DOHH2 (cell line): Measurements from ENCODE around the gene SIK3.

Experiments used
- H3F3A ChIP-seq: fragments of 200-600 bp; sonication (generic), shearing (Covaris generic); 2 replicates; pipeline ENCODE4 v1.6.0; 2016; ENCODE audit warnings: antibody characterized with exemption, mild to moderate bottlenecking; ENCODE audit not compliant: control insufficient read depth, insufficient read depth
- H3K27ac ChIP-seq: fragments of 200-600 bp; sonication (generic); 2 replicates; pipeline ENCODE4 v1.5.1; 2014; ENCODE audit warnings: low read depth, mild to moderate bottlenecking, low read length, moderate library complexity
- H3K27me3 ChIP-seq: fragments of 200-600 bp; sonication (generic); 2 replicates; pipeline ENCODE4 v1.6.1; 2014; ENCODE audit warnings: mild to moderate bottlenecking, low read length, mixed read lengths; ENCODE audit not compliant: control insufficient read depth
- H3K36me3 ChIP-seq: fragments of 200-600 bp; sonication (generic); 2 replicates; pipeline ENCODE4 v1.6.1; 2014; ENCODE audit warnings: mild to moderate bottlenecking, low read length, moderate library complexity, mixed read lengths; ENCODE audit not compliant: control insufficient read depth
- H3K4me1 ChIP-seq: fragments of 200-600 bp; sonication (generic); 2 replicates; pipeline ENCODE4 v1.6.1; 2014; ENCODE audit warnings: mild to moderate bottlenecking, low read length, mixed read lengths; ENCODE audit not compliant: control insufficient read depth
- H3K4me2 ChIP-seq: fragments of 200-600 bp; sonication (generic); 2 replicates; pipeline ENCODE4 v1.6.0; 2014; ENCODE audit warnings: mild to moderate bottlenecking, low read length, moderate library complexity
- H3K4me3 ChIP-seq: fragments of 200-600 bp; sonication (generic); 2 replicates; pipeline ENCODE4 v1.5.1; 2014; ENCODE audit warnings: mild to moderate bottlenecking, low read length, mixed read lengths
- H3K79me2 ChIP-seq: fragments of 200-600 bp; sonication (generic); 2 replicates; pipeline ENCODE4 v1.6.1; 2014; ENCODE audit warnings: mild to moderate bottlenecking, low read length, mixed read lengths; ENCODE audit not compliant: control insufficient read depth
- H3K9me2 ChIP-seq: fragments of 200-600 bp; sonication (generic); replicated peaks from 2 replicates; pipeline ENCODE4 v1.6.1; 2014; ENCODE audit warnings: mild to moderate bottlenecking, low read length, mixed read lengths; ENCODE audit not compliant: control insufficient read depth
- H3K9me3 ChIP-seq: fragments of 200-600 bp; sonication (generic); 2 replicates; pipeline ENCODE4 v1.6.1; 2014; ENCODE audit warnings: antibody characterized with exemption, low read length, mixed read lengths; ENCODE audit not compliant: control insufficient read depth, insufficient read depth
- H4K20me1 ChIP-seq: fragments of 200-600 bp; sonication (generic); 2 replicates; pipeline ENCODE4 v1.6.0; 2014; ENCODE audit warnings: low read depth, mild to moderate bottlenecking, antibody characterized with exemption, low read length, moderate library complexity; ENCODE audit not compliant: control insufficient read depth, insufficient read depth
- CTCF ChIP-seq: fragments of 200-600 bp; sonication (generic); IDR thresholded peaks from one replicate; pipeline ENCODE4 v1.5.1; 2014; ENCODE audit warnings: antibody characterized with exemption, mild to moderate bottlenecking, low read depth, low read length; ENCODE audit not compliant: poor library complexity, severe bottlenecking
- EZH2phosphoT487 ChIP-seq: fragments of 200-600 bp; sonication (generic); IDR thresholded peaks from 2 replicates; pipeline ENCODE4 v1.6.1; 2017; ENCODE audit warnings: borderline replicate concordance, mild to moderate bottlenecking, antibody characterized with exemption, low read length, moderate library complexity, mixed read lengths

Gene SIK3

DNA sequence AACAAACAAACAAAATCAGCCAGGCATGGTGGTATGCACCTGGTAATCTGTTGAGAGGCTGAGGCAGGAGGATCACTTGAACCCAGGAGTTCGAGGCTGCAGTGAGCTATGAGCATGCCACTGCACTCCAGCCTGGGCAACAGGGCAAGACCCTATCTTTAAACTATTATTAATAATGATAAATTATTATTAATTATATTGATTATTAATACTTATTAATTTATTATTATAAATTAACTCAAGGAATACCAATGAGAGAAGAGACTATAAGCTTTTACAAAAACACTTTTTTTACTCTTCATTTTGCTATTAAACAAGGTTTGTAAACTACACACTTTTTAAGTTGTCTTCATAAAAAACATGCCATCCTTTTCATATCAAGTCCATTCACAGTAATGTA is 163.1 kb downstream of the SIK3 start:
- peaks cover 14% of the 10 kb centered on the region for H3K79me2 ChIP-seq

GRCh38 chr11:116933961-116934360 is 164.3 kb downstream of the SIK3 start:
- no peak for TF ChIP-seq CTCF
- TF ChIP-seq EZH2phosphoT487: no peak
- Histone ChIP-seq H3K4me2 (no peak overlapping the region), H3K4me3 (no peak overlapping the region), H3K27ac (no peak overlapping the region), H3F3A (peaks cover 10% of the 10 kb centered on the region), H3K79me2 (peaks cover 23% of the 10 kb centered on the region), H3K36me3 (no peaks in the 10 kb centered on the region; the same call in 1 of the 2 replicates), H3K9me3 (no peaks in the 10 kb centered on the region), H3K9me2 (no peaks in the 10 kb centered on the region), H3K4me1 (peaks cover 45% of the 10 kb centered on the region), H3K27me3 (no peaks in the 10 kb centered on the region), H4K20me1 (no peaks in the 10 kb centered on the region)

More for the DNA sequence above, 163.1 kb downstream of the SIK3 start:
- no peaks in the 10 kb centered on the region for H3K9me2 ChIP-seq
- no peaks in the 10 kb centered on the region for H4K20me1 ChIP-seq
- H3K9me3 ChIP-seq: no peaks in the 10 kb centered on the region
- H3K27ac ChIP-seq: no peak overlapping the region
- no peaks in the 10 kb centered on the region for H3K27me3 ChIP-seq
- no peak overlapping the region for H3K4me2 ChIP-seq
- H3K4me3 ChIP-seq: no peak overlapping the region
- TF ChIP-seq EZH2phosphoT487 (no peak), CTCF (no peak)
- peaks cover 34% of the 10 kb centered on the region for H3K4me1 ChIP-seq
- H3K36me3 ChIP-seq: no peaks in the 10 kb centered on the region
- H3F3A ChIP-seq: peaks cover 8% of the 10 kb centered on the region

DNA sequence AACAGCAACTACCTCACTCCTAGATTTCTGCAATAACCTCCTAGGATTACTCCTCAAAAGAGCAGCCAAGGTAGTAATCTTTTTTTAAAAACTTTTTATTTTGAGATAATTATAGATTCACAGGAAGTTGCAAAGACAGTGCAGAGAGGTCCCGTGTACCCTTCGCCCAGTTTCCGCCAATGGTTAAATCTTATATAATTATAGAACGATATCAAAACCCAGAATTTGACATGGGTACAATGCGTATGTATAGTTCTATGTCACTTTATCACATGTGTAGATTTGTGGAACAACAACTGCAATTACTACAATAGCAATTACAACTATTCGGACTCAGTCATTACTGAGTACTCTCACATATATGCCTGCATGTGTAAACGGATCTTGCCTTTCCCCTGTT is 166.0 kb downstream of the SIK3 start:
- Histone ChIP-seq H3K79me2 (peaks cover 28% of the 10 kb centered on the region), H3K4me2 (peak overlapping the region; percentile 91), H3K27ac (peak overlapping the region; percentile 90), H4K20me1 (no peaks in the 10 kb centered on the region), H3K4me3 (peak overlapping the region; percentile 58), H3K4me1 (peaks cover 63% of the 10 kb centered on the region), H3K27me3 (no peaks in the 10 kb centered on the region), H3K9me2 (no peaks in the 10 kb centered on the region), H3K9me3 (no peaks in the 10 kb centered on the region), H3K36me3 (no peaks in the 10 kb centered on the region; the same call in 1 of the 2 replicates), H3F3A (peaks cover 22% of the 10 kb centered on the region)
- TF ChIP-seq CTCF: no peak
- TF ChIP-seq EZH2phosphoT487: no peak
